Activated T-cell treated with anti-CD3 and anti-CD28 coated beads, Interleukin-2, amount 50 U/mL, for 24 hours (primary cell): ENCODE results near the gene HFM1.
"Not testable (repeated sequence)": the region's sequence is repeated elsewhere in the genome, so short reads cannot be mapped to it uniquely, and the experiment has no call there.

Experiments used
- DNase-seq: peaks from one replicate; pipeline ENCODE4 v3.0.0-alpha.2; 2020
- H3K27ac Mint-ChIP-seq: 2 replicates; pipeline ENCODE4 v1.8.0; 2020; ENCODE audit warnings: mild to moderate bottlenecking, mixed read lengths
- H3K27me3 Mint-ChIP-seq: 2 replicates; pipeline ENCODE4 v1.8.0; 2020; ENCODE audit warnings: mixed read lengths
- H3K36me3 Mint-ChIP-seq: 2 replicates; pipeline ENCODE4 v1.8.0; 2020; ENCODE audit warnings: low read depth, mixed read lengths
- H3K4me1 Mint-ChIP-seq: 2 replicates; pipeline ENCODE4 v1.8.0; 2020; ENCODE audit warnings: low read depth, mixed read lengths
- H3K4me3 Mint-ChIP-seq: 2 replicates; pipeline ENCODE4 v1.8.0; 2020; ENCODE audit warnings: mild to moderate bottlenecking, moderate library complexity, mixed read lengths
- H3K9me3 Mint-ChIP-seq: 2 replicates; pipeline ENCODE4 v1.8.0; 2020; ENCODE audit warnings: mixed read lengths

The HFM1 gene

DNA sequence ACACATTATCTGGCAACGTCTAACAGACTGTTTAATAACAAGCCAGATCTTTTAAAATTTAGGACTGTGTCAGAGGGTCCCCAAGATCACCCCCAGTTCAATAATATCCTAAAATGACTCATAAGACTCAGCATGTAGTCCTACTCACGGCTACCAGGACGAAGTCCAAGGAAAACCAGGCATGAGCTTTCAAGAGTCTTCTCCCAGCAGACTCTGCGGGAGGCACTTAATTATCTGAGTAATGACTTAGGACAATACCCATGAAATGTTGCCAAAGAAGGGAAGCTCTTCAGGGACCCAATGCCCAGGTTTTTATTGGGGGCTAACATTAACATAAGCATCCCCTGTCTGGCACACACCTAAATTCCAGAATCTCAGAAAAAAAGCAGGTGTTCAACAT, 7.0 kb downstream of the HFM1 start:
- Mint-ChIP-seq H3K4me1 (no peaks in the 10 kb centered on the region), H3K27ac (no peak overlapping the region), H3K4me3 (no peak overlapping the region), H3K9me3 (no peaks in the 10 kb centered on the region), H3K27me3 (peaks cover 41% of the 10 kb centered on the region), H3K36me3 (no peaks in the 10 kb centered on the region)
- no peak for DNase-seq

DNA sequence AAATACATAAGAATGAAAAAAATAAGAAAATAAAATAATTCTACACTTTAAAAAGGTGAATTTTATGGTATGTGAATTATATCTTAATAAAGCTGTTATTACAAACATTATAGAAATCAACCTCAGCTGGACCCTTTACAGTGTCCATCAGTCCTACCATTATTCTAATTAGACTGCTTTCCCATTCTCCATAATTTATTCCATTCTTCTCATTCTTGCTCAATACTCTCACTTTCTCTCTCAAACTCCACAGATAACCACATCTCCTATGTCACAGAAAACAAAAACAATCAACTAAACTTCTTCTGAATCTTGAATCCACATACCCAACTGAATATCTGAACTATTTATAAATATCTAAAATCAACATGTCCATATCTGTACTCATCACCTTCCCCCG, 11.6 kb downstream of the HFM1 start:
- no peak for DNase-seq
- H3K27ac Mint-ChIP-seq: no peak overlapping the region
- no peak overlapping the region for H3K4me3 Mint-ChIP-seq
- H3K9me3 Mint-ChIP-seq: no peaks in the 10 kb centered on the region
- peaks cover 35% of the 10 kb centered on the region for H3K27me3 Mint-ChIP-seq
- no peaks in the 10 kb centered on the region for H3K36me3 Mint-ChIP-seq
- no peaks in the 10 kb centered on the region for H3K4me1 Mint-ChIP-seq

DNA sequence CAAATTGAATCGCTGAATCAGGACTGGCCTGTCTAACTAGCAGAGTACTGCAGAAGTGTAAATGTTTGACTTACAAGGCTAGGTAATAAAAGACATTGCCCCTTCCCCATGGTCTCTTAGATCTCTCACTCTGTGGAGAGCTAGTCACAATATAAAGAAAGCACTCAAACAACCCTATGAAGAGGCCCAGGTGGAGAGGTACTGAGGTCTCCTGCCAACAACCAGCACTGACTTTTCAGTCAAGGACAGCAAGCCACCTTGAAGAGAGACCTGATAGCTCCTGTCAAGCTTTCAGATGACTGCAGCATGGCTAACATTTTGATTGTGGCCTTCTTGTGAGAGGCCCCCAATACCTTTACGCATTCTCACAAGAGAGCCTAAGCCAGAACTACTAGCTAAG, 18.5 kb downstream of the HFM1 start:
- Mint-ChIP-seq H3K36me3 (no peaks in the 10 kb centered on the region), H3K4me3 (no peak overlapping the region), H3K27ac (no peak overlapping the region), H3K4me1 (no peaks in the 10 kb centered on the region), H3K9me3 (no peaks in the 10 kb centered on the region), H3K27me3 (peaks cover 26% of the 10 kb centered on the region)
- DNase-seq: no peak

DNA sequence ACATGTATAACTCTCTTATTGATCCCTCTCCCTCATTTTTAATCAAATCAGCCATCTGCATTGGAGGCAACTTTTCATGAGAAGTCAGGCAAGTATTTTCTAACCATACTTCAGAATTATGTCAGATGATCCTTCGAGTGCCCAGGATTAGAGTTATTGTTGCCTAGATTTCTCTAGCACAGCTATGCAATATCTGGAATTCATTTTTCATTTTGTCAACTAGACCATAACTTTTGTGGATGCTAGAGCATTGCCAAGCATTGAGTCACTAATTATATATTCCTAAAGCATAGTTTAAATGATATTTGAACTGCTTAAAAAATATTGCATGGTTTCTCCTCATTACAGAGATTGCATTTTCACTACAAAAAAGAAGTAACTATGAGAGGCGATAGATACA, 21.2 kb downstream of the HFM1 start:
- no peak for DNase-seq
- no peaks in the 10 kb centered on the region for H3K36me3 Mint-ChIP-seq
- no peaks in the 10 kb centered on the region for H3K4me1 Mint-ChIP-seq
- no peaks in the 10 kb centered on the region for H3K9me3 Mint-ChIP-seq
- peaks cover 16% of the 10 kb centered on the region for H3K27me3 Mint-ChIP-seq
- no peak overlapping the region for H3K4me3 Mint-ChIP-seq
- no peak overlapping the region for H3K27ac Mint-ChIP-seq

DNA sequence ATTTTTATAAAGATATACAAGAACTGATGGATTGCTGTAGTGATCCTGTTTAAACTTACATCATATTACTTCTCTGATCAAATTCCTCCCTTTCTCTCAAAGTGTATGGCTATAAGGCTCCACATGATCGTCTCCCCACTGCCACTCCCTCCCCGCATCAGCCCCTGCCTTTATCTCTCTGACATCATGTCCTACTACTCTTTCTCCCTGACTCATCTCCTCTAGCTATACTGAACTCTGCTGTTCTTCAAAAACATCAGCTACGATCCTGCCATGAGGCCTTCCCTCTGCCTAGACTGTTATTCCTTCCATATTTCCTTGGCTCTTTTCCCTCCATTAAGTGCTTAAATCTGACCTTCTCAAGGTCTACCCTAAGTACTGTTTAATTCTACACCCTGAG, 22.8 kb downstream of the HFM1 start:
- no peaks in the 10 kb centered on the region for H3K9me3 Mint-ChIP-seq
- H3K27me3 Mint-ChIP-seq: peaks cover 11% of the 10 kb centered on the region
- no peaks in the 10 kb centered on the region for H3K36me3 Mint-ChIP-seq
- H3K27ac Mint-ChIP-seq: no peak overlapping the region
- no peak for DNase-seq
- H3K4me3 Mint-ChIP-seq: no peak overlapping the region
- H3K4me1 Mint-ChIP-seq: no peaks in the 10 kb centered on the region

DNA sequence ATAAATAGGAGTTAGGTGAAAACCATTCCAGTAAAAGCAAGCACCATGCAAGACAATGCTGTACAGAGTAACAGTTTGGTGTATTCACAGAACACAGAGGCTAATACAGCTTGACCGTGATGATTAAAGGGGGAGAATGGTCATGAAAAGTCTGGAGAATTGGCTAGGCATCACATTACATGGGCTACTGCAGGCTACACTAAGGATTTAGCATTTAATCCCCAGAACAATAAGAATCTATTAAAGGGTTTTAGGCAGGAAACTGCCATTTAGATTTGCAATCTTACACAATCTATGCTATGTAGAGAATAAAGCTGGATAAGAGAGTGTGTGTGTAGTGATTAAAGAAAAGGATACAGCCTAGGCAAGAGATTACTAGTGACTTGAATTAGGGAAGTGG, 30.6 kb downstream of the HFM1 start:
- H3K9me3 Mint-ChIP-seq: no peaks in the 10 kb centered on the region
- no peaks in the 10 kb centered on the region for H3K27me3 Mint-ChIP-seq
- H3K4me3 Mint-ChIP-seq: no peak overlapping the region
- H3K4me1 Mint-ChIP-seq: no peaks in the 10 kb centered on the region
- H3K36me3 Mint-ChIP-seq: no peaks in the 10 kb centered on the region
- no peak overlapping the region for H3K27ac Mint-ChIP-seq
- DNase-seq: no peak

DNA sequence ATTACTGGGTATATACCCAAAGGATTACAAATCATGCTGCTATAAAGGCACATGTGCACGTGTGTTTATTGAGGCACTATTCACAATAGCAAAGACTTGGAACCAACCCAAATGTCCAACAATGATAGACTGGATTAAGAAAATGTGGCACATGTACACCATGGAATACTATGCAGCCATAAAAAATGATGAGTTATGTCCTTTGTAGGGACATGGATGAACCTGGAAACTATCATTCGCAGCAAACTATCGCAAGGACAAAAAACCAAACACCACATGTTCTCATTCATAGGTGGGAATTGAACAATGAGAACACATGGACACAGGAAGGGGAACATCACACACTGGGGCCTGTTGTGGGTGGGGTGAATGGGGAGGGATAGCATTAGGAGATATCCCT, 32.4 kb downstream of the HFM1 start:
- not testable (repeated sequence) for H3K27ac Mint-ChIP-seq, H3K4me1 Mint-ChIP-seq, H3K9me3 Mint-ChIP-seq, H3K36me3 Mint-ChIP-seq, DNase-seq, H3K4me3 Mint-ChIP-seq, H3K27me3 Mint-ChIP-seq

DNA sequence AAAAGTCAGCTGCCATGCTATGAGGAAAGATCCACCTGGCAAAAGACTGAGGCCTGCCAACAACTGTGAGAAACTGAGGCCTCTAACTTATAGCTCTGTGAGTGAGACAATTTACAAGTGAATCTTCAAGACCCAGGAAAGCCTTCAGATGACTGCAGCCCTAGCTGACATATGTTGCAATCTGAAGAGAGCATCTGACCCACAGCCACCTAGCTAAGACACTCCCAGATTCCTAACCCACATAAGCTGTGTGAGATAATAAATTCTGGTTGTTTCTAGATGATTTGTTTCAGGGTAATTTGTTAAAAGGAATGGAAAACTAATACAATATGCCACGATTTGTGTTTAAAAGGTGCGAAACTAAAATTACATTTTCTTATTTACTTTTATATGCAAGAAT, 55.1 kb downstream of the HFM1 start:
- Mint-ChIP-seq H3K36me3 (no peaks in the 10 kb centered on the region), H3K27ac (no peak overlapping the region), H3K4me1 (no peaks in the 10 kb centered on the region), H3K9me3 (peaks cover 10% of the 10 kb centered on the region), H3K4me3 (no peak overlapping the region), H3K27me3 (peaks cover 9% of the 10 kb centered on the region)
- DNase-seq: no peak

DNA sequence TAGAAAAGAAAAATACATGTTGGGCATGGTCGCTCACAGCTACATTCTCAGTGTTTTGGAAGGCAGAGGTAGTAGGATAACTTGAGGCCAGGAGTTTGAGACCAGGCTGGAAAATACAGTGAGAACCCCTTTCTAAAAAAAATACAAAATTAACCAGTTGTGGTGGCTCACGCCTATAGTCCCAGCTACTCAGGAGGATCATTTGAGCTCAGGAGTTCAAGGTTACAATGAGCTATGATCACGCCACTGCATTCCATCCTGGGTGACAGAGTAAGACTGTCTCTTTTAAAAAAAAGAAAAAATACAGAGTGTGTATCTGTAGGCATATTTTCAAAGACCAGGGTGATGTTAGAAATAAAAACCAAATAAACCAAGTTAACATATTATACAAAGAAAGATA, 57.8 kb downstream of the HFM1 start:
- no peak overlapping the region for H3K4me3 Mint-ChIP-seq

DNA sequence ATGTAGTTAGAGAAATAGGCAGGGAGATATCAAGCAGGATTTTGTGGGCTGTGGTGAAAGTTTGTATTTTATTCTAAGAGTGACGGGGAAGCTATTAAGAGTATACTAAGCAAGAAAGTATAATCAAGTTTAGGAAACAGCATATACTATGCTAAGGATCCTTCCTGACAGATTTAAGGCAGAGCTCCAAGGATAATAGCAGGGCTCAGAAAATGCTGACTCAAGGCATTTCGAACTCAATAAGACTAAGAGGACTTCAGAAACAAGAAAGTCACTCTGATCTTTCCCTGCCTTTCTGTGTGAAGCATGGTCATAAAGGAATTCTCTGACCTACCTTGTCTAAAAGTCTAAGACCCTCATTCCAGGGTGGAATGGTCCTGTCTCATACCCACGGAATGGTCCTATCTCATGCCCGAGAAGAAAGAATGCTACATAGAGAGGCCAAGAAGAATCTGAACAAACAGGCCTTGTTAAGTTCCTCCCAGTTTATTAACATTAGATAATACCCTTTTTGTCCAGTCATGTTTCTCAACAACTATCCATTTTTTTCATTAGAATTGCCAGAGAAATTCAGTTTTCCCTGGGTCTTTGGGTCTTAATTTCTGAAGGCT, 59.1 kb downstream of the HFM1 start:
- no peaks in the 10 kb centered on the region for H3K4me1 Mint-ChIP-seq
- H3K27me3 Mint-ChIP-seq: peaks cover 12% of the 10 kb centered on the region
- H3K9me3 Mint-ChIP-seq: no peaks in the 10 kb centered on the region
- no peak for DNase-seq
- H3K27ac Mint-ChIP-seq: no peak overlapping the region
- H3K36me3 Mint-ChIP-seq: no peaks in the 10 kb centered on the region
- no peak overlapping the region for H3K4me3 Mint-ChIP-seq

More for the DNA sequence above, 57.8 kb downstream of the HFM1 start:
- no peak for DNase-seq
- no peaks in the 10 kb centered on the region for H3K36me3 Mint-ChIP-seq
- no peak overlapping the region for H3K27ac Mint-ChIP-seq
- peaks cover 9% of the 10 kb centered on the region for H3K27me3 Mint-ChIP-seq
- no peaks in the 10 kb centered on the region for H3K9me3 Mint-ChIP-seq
- H3K4me1 Mint-ChIP-seq: no peaks in the 10 kb centered on the region

DNA sequence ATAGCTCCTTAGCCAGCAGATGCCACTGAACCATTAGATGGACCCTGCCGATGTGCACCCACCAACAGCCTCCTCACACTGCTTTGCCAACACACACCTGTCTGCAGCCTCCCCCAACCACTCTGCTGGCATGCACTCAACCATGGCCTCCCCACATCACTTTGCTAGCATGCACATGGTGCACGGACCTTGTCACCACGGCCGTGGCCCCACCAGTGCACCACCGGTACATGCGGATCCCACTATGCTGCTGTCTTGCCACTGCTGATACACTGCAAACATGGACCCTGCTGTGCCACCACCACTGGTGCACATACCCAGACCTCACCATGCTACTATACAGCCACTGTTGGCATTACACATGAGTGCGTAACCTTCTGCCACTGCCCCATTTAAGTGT, 66.1 kb downstream of the HFM1 start:
- Mint-ChIP-seq H3K4me3 (no peak overlapping the region), H3K36me3 (no peaks in the 10 kb centered on the region), H3K9me3 (no peaks in the 10 kb centered on the region), H3K4me1 (no peaks in the 10 kb centered on the region), H3K27me3 (peaks cover 31% of the 10 kb centered on the region), H3K27ac (no peak overlapping the region)
- DNase-seq: no peak

DNA sequence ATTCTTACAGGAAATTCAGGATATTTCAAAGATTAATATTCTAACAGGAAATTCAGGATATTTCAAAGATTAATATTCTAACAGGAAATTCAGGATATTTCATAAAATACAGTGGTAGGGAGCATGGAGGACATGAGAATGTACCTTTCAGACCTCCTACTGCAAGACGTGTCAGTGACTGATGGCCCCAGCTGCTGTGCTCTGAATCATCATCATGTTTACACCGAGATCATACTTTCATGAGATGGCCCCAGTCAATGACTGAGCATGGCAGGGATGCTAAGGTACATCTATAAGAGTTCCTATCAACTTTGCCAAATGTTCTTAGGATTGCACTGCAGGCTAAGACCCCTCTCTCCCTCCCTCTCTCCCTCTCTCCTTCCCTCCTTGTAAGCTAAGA, 69.0 kb downstream of the HFM1 start:
- no peak overlapping the region for H3K4me3 Mint-ChIP-seq
- no peak for DNase-seq
- no peak overlapping the region for H3K27ac Mint-ChIP-seq

DNA sequence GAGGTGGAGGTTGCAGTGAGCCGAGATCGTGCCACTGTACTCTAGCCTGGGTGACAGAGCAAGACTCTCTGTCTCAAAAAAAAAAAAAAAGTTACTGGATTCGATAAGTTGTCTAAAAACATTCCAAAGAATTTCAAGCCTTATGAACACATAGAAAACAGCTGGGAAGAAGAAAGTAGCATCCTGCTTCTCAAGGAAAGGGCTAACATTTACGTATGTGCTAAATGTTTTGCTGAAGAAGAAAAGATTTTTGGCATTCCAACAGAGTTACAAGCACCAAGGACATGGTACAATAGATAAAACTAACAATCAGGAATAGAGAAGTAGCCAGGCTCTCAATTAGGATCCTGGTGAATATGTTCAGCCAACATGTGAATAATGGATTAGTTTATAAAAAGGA, 69.8 kb downstream of the HFM1 start:
- Mint-ChIP-seq H3K27me3 (peaks cover 42% of the 10 kb centered on the region), H3K4me3 (no peak overlapping the region), H3K27ac (no peak overlapping the region), H3K9me3 (peaks cover 6% of the 10 kb centered on the region), H3K36me3 (no peaks in the 10 kb centered on the region), H3K4me1 (no peaks in the 10 kb centered on the region)
- no peak for DNase-seq

More for the DNA sequence above, 69.0 kb downstream of the HFM1 start:
- Mint-ChIP-seq H3K9me3 (peaks cover 4% of the 10 kb centered on the region), H3K27me3 (peaks cover 37% of the 10 kb centered on the region), H3K4me1 (no peaks in the 10 kb centered on the region), H3K36me3 (no peaks in the 10 kb centered on the region)

DNA sequence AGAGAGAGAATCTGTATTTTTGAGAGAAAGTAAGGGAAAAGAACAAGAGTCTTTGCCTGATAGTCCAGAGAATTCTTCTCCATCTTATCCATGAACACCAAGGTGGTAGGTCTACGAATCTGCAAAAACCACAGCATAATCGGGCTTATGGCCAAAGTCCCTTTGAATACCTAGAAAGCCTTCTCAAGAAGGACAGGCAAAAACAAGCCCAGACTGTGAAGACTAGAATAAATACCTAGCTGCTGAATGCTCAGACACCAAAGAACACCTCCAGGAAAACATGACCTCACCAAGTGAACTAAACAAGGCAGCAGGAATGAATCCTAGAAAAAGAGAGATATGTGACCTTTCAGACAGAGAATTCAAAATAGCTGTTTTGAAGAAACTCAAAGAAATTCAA, 79.2 kb downstream of the HFM1 start:
- Mint-ChIP-seq H3K27ac (no peak overlapping the region), H3K36me3 (no peaks in the 10 kb centered on the region), H3K27me3 (peaks cover 38% of the 10 kb centered on the region), H3K4me3 (no peak overlapping the region), H3K4me1 (peaks cover 1% of the 10 kb centered on the region), H3K9me3 (peaks cover 1% of the 10 kb centered on the region)
- no peak for DNase-seq

DNA sequence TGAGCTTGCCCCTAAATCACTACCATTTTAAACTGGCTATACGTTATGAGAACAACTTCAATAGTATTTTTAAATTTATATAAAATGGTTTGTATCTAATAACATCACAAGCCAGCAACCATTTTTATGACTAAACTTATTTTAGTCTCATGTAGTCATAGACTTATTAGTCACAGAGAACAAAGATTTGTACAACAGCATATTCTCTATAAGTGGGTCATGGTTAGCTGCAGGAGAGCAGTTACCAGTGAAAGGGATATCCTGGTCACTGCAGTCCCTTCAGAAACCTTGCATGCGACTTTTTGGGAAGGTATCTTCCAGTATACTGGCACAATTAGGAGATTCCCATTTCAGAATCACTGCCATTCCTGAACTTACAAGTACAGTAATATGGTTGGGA, 90.0 kb downstream of the HFM1 start:
- no peak overlapping the region for H3K4me3 Mint-ChIP-seq
- H3K27me3 Mint-ChIP-seq: peaks cover 27% of the 10 kb centered on the region
- no peaks in the 10 kb centered on the region for H3K36me3 Mint-ChIP-seq
- H3K9me3 Mint-ChIP-seq: no peaks in the 10 kb centered on the region
- no peak overlapping the region for H3K27ac Mint-ChIP-seq
- H3K4me1 Mint-ChIP-seq: no peaks in the 10 kb centered on the region
- no peak for DNase-seq

DNA sequence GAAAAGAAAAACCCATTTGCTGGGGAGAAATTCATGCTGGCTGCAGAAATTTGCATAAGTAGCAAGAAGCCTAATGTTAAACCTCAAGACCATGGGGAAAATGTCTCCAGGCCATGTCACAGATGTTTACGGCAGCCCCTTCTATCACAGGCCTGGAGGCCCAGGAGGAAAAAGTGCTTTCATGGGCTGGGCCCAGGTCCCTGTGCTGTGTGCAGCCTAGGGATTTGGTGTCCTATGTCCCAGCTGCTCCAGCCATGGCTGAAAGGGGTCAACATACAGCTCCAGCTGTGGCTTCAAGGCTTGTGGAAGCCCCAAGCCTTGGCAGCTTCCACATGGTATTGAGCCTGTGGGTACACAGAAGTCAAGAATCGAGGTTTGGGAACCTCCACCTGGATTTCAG, 93.0 kb downstream of the HFM1 start:
- H3K4me1 Mint-ChIP-seq: no peaks in the 10 kb centered on the region
- no peak for DNase-seq
- H3K36me3 Mint-ChIP-seq: no peaks in the 10 kb centered on the region
- no peak overlapping the region for H3K27ac Mint-ChIP-seq
- peaks cover 8% of the 10 kb centered on the region for H3K9me3 Mint-ChIP-seq
- no peak overlapping the region for H3K4me3 Mint-ChIP-seq
- H3K27me3 Mint-ChIP-seq: peaks cover 19% of the 10 kb centered on the region
